ENCODE data around the gene SLC35D2. TPM values are rescaled to one million over a fixed set of nuclear protein-coding genes. Genes with fewer than 3 reads are reported as not detected.
"Not testable (repeated sequence)": the region's sequence is repeated elsewhere in the genome, so short reads cannot be mapped to it uniquely, and the experiment has no call there.

The SLC35D2 gene
- total RNA-seq, 2 donors from 2014 or later: 5.4 to 14.0 TPM

GRCh38 chr9:96392263-96392662, 8.8 kb upstream of the SLC35D2 start:
- peaks cover 9 to 36% of the 10 kb centered on the region in 2 donors for H3K36me3 Mint-ChIP-seq (ENCODE audit: insufficient read depth in 2 of 2)
- peak overlapping the region; percentile 32 for H3K27ac Mint-ChIP-seq

DNA sequence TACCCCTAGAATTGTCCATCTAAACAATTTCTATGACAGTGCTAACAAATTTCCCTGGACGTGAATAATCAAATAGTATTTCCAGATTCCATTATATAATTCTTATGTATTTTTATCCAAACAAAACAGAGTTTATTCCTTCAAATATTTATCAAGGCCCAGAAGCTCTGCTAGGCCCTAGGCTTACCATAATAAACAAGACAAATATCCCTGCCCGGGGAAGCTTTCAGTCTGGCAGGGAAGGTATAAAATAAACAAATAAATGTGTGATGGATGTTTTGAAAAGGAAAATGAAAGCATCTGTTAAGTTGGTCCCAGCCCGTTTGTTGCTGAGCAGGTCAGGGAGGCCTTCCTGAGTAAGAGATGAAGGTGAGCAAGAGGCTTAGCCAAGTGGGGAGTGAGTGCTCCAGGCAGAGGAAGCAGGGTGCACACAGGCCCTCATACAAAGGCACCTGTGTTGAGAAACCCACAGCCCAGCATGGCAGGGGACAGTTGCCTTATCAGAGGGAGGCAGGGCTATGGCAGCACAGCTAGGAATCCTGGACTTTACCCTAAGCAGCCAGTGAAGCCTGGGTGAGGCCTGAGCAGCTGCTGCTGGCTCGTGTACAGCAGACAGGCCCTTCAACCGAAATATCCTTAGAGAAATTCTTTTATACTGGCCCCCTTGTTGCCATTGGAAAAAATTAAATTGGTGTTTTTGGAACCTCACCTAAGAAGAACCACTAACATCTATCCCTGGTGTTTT, 7.7 kb upstream of the SLC35D2 start:
- Mint-ChIP-seq H3K4me3 (no peak overlapping the region), H3K36me3 (ENCODE audit: insufficient read depth in 2 of 2) (peaks cover 11 to 37% of the 10 kb centered on the region in 2 donors), H3K27ac (peak overlapping the region; percentile 3), H3K4me1 (ENCODE audit: low read depth) (no peaks in the 10 kb centered on the region), H3K9me3 (no peaks in the 10 kb centered on the region), H3K27me3 (ENCODE audit: low read depth) (no peaks in the 10 kb centered on the region)
- peak in 1 of 2 donors; percentile 36 for ATAC-seq (replicated peaks in 1 of 2)
- DNase-seq: no peak

More at GRCh38 chr9:96392263-96392662, 8.8 kb upstream of the SLC35D2 start:
- H3K27me3 Mint-ChIP-seq (ENCODE audit: low read depth): no peaks in the 10 kb centered on the region
- DNase-seq: no peak
- no peak overlapping the region for H3K4me3 Mint-ChIP-seq
- H3K9me3 Mint-ChIP-seq: no peaks in the 10 kb centered on the region
- ATAC-seq (replicated peaks in 1 of 2): no peak
- no peaks in the 10 kb centered on the region for H3K4me1 Mint-ChIP-seq (ENCODE audit: low read depth)

- no peaks in the 10 kb centered on the region for H3K27me3 Mint-ChIP-seq (ENCODE audit: low read depth)
- no peak for ATAC-seq (replicated peaks in 1 of 2)
- no peaks in the 10 kb centered on the region for H3K9me3 Mint-ChIP-seq
- no peak for DNase-seq
- peaks cover 12 to 34% of the 10 kb centered on the region in 2 donors for H3K36me3 Mint-ChIP-seq (ENCODE audit: insufficient read depth in 2 of 2)
- H3K4me1 Mint-ChIP-seq (ENCODE audit: low read depth): peaks cover 13% of the 10 kb centered on the region
- no peak overlapping the region for H3K4me3 Mint-ChIP-seq
- no peak overlapping the region for H3K27ac Mint-ChIP-seq
Measured at GRCh38 chr9:96388144-96388543, 4.6 kb upstream of the SLC35D2 start.

DNA sequence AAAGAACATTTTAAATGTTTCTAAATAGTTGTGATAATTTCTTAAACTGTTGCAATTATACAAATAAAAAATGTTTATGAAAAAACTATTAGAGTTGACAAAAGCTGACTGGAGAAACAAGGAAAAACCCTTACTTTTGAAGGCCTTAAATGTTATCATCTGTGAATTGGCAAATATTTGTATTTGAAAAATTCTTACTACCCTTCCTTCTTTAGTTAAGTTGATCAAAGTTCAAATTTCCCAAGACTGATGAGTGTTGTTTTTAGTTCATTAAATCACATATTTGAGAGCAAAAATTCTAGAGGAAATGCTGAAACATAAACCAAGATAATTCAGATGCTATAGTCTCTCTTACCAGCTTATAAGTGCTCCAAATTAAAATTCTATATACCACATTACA, 2.6 kb upstream of the SLC35D2 start:
- ATAC-seq (replicated peaks in 1 of 2) (no peak), DNase-seq (no peak)
- H3K9me3 Mint-ChIP-seq: no peaks in the 10 kb centered on the region
- H3K27me3 Mint-ChIP-seq (ENCODE audit: low read depth): no peaks in the 10 kb centered on the region
- H3K27ac Mint-ChIP-seq: no peak overlapping the region
- peaks cover 8 to 23% of the 10 kb centered on the region in 2 donors for H3K36me3 Mint-ChIP-seq (ENCODE audit: insufficient read depth in 2 of 2)
- peaks cover 18% of the 10 kb centered on the region for H3K4me1 Mint-ChIP-seq (ENCODE audit: low read depth)
- H3K4me3 Mint-ChIP-seq: no peak overlapping the region

DNA sequence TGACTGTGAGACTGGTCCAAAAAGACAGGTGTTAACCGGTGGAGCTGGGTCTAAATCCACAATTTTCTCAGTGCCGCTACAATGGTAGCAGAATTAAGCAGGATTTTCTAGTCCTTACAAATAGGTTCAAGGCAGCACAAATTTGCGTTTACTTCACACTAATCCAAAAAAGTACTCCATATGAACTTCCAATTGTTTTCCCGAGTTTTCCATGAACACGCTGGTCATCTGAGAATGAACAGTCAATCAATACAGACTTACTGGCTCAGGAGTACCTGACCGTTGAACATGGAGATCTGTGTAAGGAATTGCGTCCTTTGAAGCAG, 709 bp downstream of the SLC35D2 start:
- no peaks in the 10 kb centered on the region for H3K9me3 Mint-ChIP-seq
- H3K4me1 Mint-ChIP-seq (ENCODE audit: low read depth): peaks cover 23% of the 10 kb centered on the region
- peak overlapping the region; percentile 66 to 81 for H3K4me3 Mint-ChIP-seq
- H3K27ac Mint-ChIP-seq: peak overlapping the region; percentile 24
- no peaks in the 10 kb centered on the region for H3K27me3 Mint-ChIP-seq (ENCODE audit: low read depth)
- ATAC-seq (replicated peaks in 1 of 2) (no peak), DNase-seq (no peak)
- peaks cover 6 to 14% of the 10 kb centered on the region in 2 donors for H3K36me3 Mint-ChIP-seq (ENCODE audit: insufficient read depth in 2 of 2)

GRCh38 chr9:96382175-96382574, 1.3 kb downstream of the SLC35D2 start:
- peak; percentile 15 for DNase-seq

GRCh38 chr9:96381696-96382095, 1.8 kb downstream of the SLC35D2 start:
- DNase-seq (no peak), ATAC-seq (replicated peaks in 1 of 2) (no peak)
- Mint-ChIP-seq H3K27ac (no peak overlapping the region), H3K9me3 (no peaks in the 10 kb centered on the region), H3K36me3 (ENCODE audit: insufficient read depth in 2 of 2) (peaks cover 4 to 11% of the 10 kb centered on the region in 2 donors), H3K4me1 (ENCODE audit: low read depth) (peaks cover 23% of the 10 kb centered on the region), H3K4me3 (no peak overlapping the region), H3K27me3 (ENCODE audit: low read depth) (no peaks in the 10 kb centered on the region)

More at GRCh38 chr9:96382175-96382574, 1.3 kb downstream of the SLC35D2 start:
- H3K4me3 Mint-ChIP-seq: no peak overlapping the region
- peaks cover 6 to 13% of the 10 kb centered on the region in 2 donors for H3K36me3 Mint-ChIP-seq (ENCODE audit: insufficient read depth in 2 of 2)
- no peaks in the 10 kb centered on the region for H3K9me3 Mint-ChIP-seq
- no peak overlapping the region for H3K27ac Mint-ChIP-seq
- ATAC-seq (replicated peaks in 1 of 2): peak; percentile 18 to 44
- H3K27me3 Mint-ChIP-seq (ENCODE audit: low read depth): no peaks in the 10 kb centered on the region
- peaks cover 23% of the 10 kb centered on the region for H3K4me1 Mint-ChIP-seq (ENCODE audit: low read depth)

- no peaks in the 10 kb centered on the region for H3K9me3 Mint-ChIP-seq
- ATAC-seq (replicated peaks in 1 of 2) (no peak), DNase-seq (no peak)
- no peak overlapping the region for H3K27ac Mint-ChIP-seq
- H3K36me3 Mint-ChIP-seq (ENCODE audit: insufficient read depth in 2 of 2): peaks cover 2 to 10% of the 10 kb centered on the region in 2 donors
- H3K4me3 Mint-ChIP-seq: no peak overlapping the region
- no peaks in the 10 kb centered on the region for H3K27me3 Mint-ChIP-seq (ENCODE audit: low read depth)
- H3K4me1 Mint-ChIP-seq (ENCODE audit: low read depth): peaks cover 23% of the 10 kb centered on the region
Measured at GRCh38 chr9:96381125-96381524, 2.4 kb downstream of the SLC35D2 start.

GRCh38 chr9:96379461-96379860, 4.0 kb downstream of the SLC35D2 start:
- H3K4me3 Mint-ChIP-seq: no peak overlapping the region
- DNase-seq (no peak), ATAC-seq (replicated peaks in 1 of 2) (no peak)
- no peak overlapping the region for H3K27ac Mint-ChIP-seq
- H3K36me3 Mint-ChIP-seq (ENCODE audit: insufficient read depth in 2 of 2): peaks cover 0 to 6% of the 10 kb centered on the region in 2 donors
- no peaks in the 10 kb centered on the region for H3K27me3 Mint-ChIP-seq (ENCODE audit: low read depth)
- H3K9me3 Mint-ChIP-seq: no peaks in the 10 kb centered on the region
- H3K4me1 Mint-ChIP-seq (ENCODE audit: low read depth): peaks cover 18% of the 10 kb centered on the region

DNA sequence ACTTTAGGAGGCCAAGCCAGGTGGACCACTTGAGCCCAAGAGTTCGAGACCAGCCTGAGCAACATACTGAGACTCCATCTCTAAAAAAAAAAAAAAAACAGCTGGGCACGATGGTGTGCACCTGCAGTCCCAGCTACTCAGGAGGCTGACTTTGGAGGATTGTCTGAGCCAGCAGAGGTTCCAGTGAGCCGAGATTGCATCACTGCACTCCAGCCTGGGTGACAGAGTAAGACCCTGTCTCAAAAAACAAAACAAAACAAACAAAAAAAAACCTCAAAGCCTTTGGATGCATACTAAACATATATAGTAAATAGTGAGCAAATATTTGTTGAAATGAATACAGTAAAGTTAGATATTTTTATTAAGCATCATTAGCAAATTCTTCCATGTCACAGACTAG, 5.3 kb downstream of the SLC35D2 start:
- Mint-ChIP-seq H3K4me1 (ENCODE audit: low read depth) (peaks cover 10% of the 10 kb centered on the region), H3K4me3 (no peak overlapping the region), H3K36me3 (ENCODE audit: insufficient read depth in 2 of 2) (peaks cover 0 to 2% of the 10 kb centered on the region in 2 donors), H3K9me3 (no peaks in the 10 kb centered on the region), H3K27me3 (ENCODE audit: low read depth) (no peaks in the 10 kb centered on the region), H3K27ac (no peak overlapping the region)
- ATAC-seq (replicated peaks in 1 of 2) (no peak), DNase-seq (no peak)

- Mint-ChIP-seq H3K4me1 (ENCODE audit: low read depth) (peaks cover 4% of the 10 kb centered on the region), H3K27ac (no peak overlapping the region), H3K9me3 (no peaks in the 10 kb centered on the region), H3K4me3 (no peak overlapping the region), H3K36me3 (ENCODE audit: insufficient read depth in 2 of 2) (peaks cover 0 to 2% of the 10 kb centered on the region in 2 donors), H3K27me3 (ENCODE audit: low read depth) (no peaks in the 10 kb centered on the region)
- DNase-seq (no peak), ATAC-seq (replicated peaks in 1 of 2) (no peak)
Measured at GRCh38 chr9:96376891-96377874, 6.3 kb downstream of the SLC35D2 start.

DNA sequence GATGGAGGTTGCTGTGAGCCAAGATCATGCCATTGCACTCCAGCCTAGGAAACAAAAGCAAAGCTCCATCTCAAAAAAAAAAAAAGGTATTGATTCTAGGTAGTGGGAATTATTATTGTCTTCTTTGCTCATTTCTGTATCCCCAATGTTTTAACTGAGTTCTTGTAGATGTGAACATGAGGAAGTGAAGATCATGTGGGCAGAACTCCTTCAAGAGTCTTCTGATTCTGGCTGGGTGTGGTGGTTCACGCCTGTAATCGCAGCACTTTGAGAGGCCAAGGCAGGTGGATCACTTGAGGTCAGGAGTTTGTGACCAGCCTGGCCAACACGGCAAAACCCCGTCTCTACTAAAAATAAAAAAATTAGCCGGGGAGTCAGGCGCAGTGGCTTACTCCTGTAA, 8.0 kb downstream of the SLC35D2 start:
- not testable (repeated sequence) for H3K27ac Mint-ChIP-seq; DNase-seq; H3K36me3 Mint-ChIP-seq (ENCODE audit: insufficient read depth in 2 of 2)

DNA sequence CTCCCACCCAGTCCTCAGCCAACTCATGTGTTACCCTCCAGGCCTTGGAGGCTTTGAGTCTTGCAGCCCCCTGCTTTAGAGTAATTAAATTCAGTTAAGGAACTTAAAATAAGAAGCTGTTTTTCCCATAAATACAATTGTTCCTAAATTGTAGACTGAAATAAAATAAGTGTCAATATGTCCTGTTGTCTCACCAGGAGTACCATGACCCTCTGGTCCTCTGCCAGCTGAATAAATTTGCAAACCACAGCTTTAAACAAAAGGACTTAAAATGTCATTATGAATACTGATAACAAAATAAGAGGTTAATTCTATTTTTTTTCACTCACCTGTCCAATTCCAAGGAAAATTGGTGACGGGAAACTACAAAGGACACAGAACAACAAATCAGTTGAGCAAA, 15.6 kb downstream of the SLC35D2 start:
- no peak overlapping the region for H3K4me3 Mint-ChIP-seq
- no peak overlapping the region for H3K27ac Mint-ChIP-seq
- no peak for ATAC-seq (replicated peaks in 1 of 2)
- H3K36me3 Mint-ChIP-seq (ENCODE audit: insufficient read depth in 2 of 2): no peaks in the 10 kb centered on the region
- DNase-seq: no peak
- no peaks in the 10 kb centered on the region for H3K9me3 Mint-ChIP-seq
- no peaks in the 10 kb centered on the region for H3K4me1 Mint-ChIP-seq (ENCODE audit: low read depth)
- no peaks in the 10 kb centered on the region for H3K27me3 Mint-ChIP-seq (ENCODE audit: low read depth)

More for the DNA sequence above, 8.0 kb downstream of the SLC35D2 start:
- H3K4me3 Mint-ChIP-seq; ATAC-seq (replicated peaks in 1 of 2); H3K9me3 Mint-ChIP-seq; H3K4me1 Mint-ChIP-seq (ENCODE audit: low read depth); H3K27me3 Mint-ChIP-seq (ENCODE audit: low read depth): not testable (repeated sequence)

Data from activated T-cell treated with anti-CD3 and anti-CD28 coated beads, Interleukin-2, amount 50 U/mL, for 72 hours (primary cell).